Suprapubic skin (tissue), 4 donors: ENCODE data around the gene DCST1. TPM values are rescaled to one million over a fixed set of nuclear protein-coding genes. Genes with fewer than 3 reads are reported as not detected.
A peak's percentile ranks its signal among the peaks of the same experiment; 100 is the strongest.

Experiments used
- DNase-seq, 2 donors: peaks; one replicate each; pipeline ENCODE4 v3.0.0-alpha.2; 2019; ENCODE audit warnings: low spot score in 2 of 2
- H3K27ac ChIP-seq: fragments of 200-600 bp; sonication (generic); one replicate; pipeline ENCODE4 v1.5.1; 2019
- H3K27me3 ChIP-seq: fragments of 200-600 bp; sonication (generic); one replicate; pipeline ENCODE4 v1.5.1; 2019
- H3K36me3 ChIP-seq: fragments of 200-600 bp; sonication (generic); one replicate; pipeline ENCODE4 v1.5.1; 2019
- H3K4me1 ChIP-seq: fragments of 200-600 bp; sonication (generic); one replicate; pipeline ENCODE4 v1.5.1; 2019
- H3K4me3 ChIP-seq: fragments of 200-600 bp; sonication (generic); one replicate; pipeline ENCODE4 v1.5.1; 2019; ENCODE audit warnings: mild to moderate bottlenecking
- H3K9me3 ChIP-seq: fragments of 200-600 bp; sonication (generic); one replicate; pipeline ENCODE4 v1.5.1; 2019
- CTCF ChIP-seq, 2 donors: fragments of 200-600 bp in 1 of 2; fragments of 450-650 bp in 1 of 2; sonication (generic) in 1 of 2; IDR thresholded peaks; one replicate each; pipeline ENCODE4 v1.5.1; 2016 to 2019; ENCODE audit warnings: antibody characterized with exemption in 2 of 2, mild to moderate bottlenecking in 1 of 2, moderate library complexity in 1 of 2
- EP300 ChIP-seq: sonication (generic); formaldehyde crosslinking; IDR thresholded peaks from one replicate; pipeline ENCODE4 v1.6.1; 2017; ENCODE audit warnings: antibody characterized with exemption
- POLR2A ChIP-seq, 2 donors: fragments of 450-650 bp; IDR thresholded peaks; one replicate each; pipeline ENCODE4 v1.6.1; 2017; ENCODE audit warnings: antibody characterized with exemption in 2 of 2, mild to moderate bottlenecking in 2 of 2, moderate library complexity in 2 of 2
- POLR2AphosphoS5 ChIP-seq, 3 donors: sonication (generic); formaldehyde crosslinking; IDR thresholded peaks; one replicate each; pipeline ENCODE4 v1.6.1; 2017; ENCODE audit warnings: antibody characterized with exemption in 3 of 3
- WGBS: methylation state at CpG from one replicate; pipeline ENCODE4 v1.1.5; 2018; 5-methylcytosine and 5-hydroxymethylcytosine counted together
- total RNA-seq, 4 donors: library from RNA; depleted of rRNA; stranded (reverse); fragments of >200 nt; gene quantifications; one replicate each; pipeline ENCODE4 v1.1.0, GENCODE V29; 2016

DCST1 gene
- total RNA-seq, 4 donors from 2014 or later, result 0.55 to 8.2 (median 2.8) TPM

GRCh38 chr1:155083865-155084721, 50.5 kb downstream of the DCST1 start:
- 17% methylated on average over 17 of the region's 21 CpGs for WGBS
- Histone ChIP-seq H3K27me3 (peaks cover 53% of the 10 kb centered on the region), H3K4me1 (peaks cover 72% of the 10 kb centered on the region), H3K27ac (peak overlapping the region; percentile 86), H3K36me3 (no peaks in the 10 kb centered on the region), H3K4me3 (peak overlapping the region; percentile 61), H3K9me3 (no peaks in the 10 kb centered on the region)
- peak in 1 of 2 donors; percentile 89 for DNase-seq
- TF ChIP-seq CTCF (IDR thresholded peaks at IDR 0.05), result peak in 1 of 2 donors; percentile 0
- TF ChIP-seq POLR2AphosphoS5 (IDR thresholded peaks at IDR 0.05), result peak in 1 of 3 donors; percentile 6
- TF ChIP-seq EP300, result no peak
- no peak for TF ChIP-seq POLR2A (IDR thresholded peaks at IDR 0.05)

GRCh38 chr1:155084722-155085503, 51.3 kb downstream of the DCST1 start:
- Histone ChIP-seq H3K9me3 (no peaks in the 10 kb centered on the region), H3K4me3 (peak overlapping the region; percentile 61), H3K27ac (peak overlapping the region; percentile 86), H3K4me1 (peaks cover 63% of the 10 kb centered on the region), H3K36me3 (no peaks in the 10 kb centered on the region), H3K27me3 (peaks cover 45% of the 10 kb centered on the region)
- DNase-seq, result peak; percentile 97 to 98
- under 1% methylated on average over 35 of the region's 67 CpGs for WGBS
- peak; percentile 94 to 98 for TF ChIP-seq CTCF (IDR thresholded peaks at IDR 0.05)
- no peak for TF ChIP-seq POLR2A (IDR thresholded peaks at IDR 0.05)
- TF ChIP-seq EP300, result no peak
- peak in 2 of 3 donors; percentile 16 to 33 for TF ChIP-seq POLR2AphosphoS5 (IDR thresholded peaks at IDR 0.05)

- Histone ChIP-seq H3K27ac (peak overlapping the region; percentile 86), H3K36me3 (no peaks in the 10 kb centered on the region), H3K27me3 (peaks cover 38% of the 10 kb centered on the region), H3K4me3 (peak overlapping the region; percentile 61), H3K9me3 (no peaks in the 10 kb centered on the region), H3K4me1 (peaks cover 56% of the 10 kb centered on the region)
- peak in 1 of 2 donors; percentile 89 for DNase-seq
- 3% methylated on average over 25 of the region's 32 CpGs for WGBS
- TF ChIP-seq CTCF (IDR thresholded peaks at IDR 0.05), result no peak
- no peak for TF ChIP-seq POLR2A (IDR thresholded peaks at IDR 0.05)
- TF ChIP-seq EP300, result no peak
- TF ChIP-seq POLR2AphosphoS5 (IDR thresholded peaks at IDR 0.05), result no peak
Observed at GRCh38 chr1:155085504-155086127, 52.0 kb downstream of the DCST1 start.

- no peak for TF ChIP-seq POLR2AphosphoS5 (IDR thresholded peaks at IDR 0.05)
- TF ChIP-seq CTCF (IDR thresholded peaks at IDR 0.05), result peak; percentile 94 to 100
- TF ChIP-seq EP300, result no peak
- TF ChIP-seq POLR2A (IDR thresholded peaks at IDR 0.05), result no peak
- Histone ChIP-seq H3K36me3 (no peaks in the 10 kb centered on the region), H3K4me1 (peaks cover 53% of the 10 kb centered on the region), H3K9me3 (no peaks in the 10 kb centered on the region), H3K4me3 (peak overlapping the region; percentile 61), H3K27ac (peak overlapping the region; percentile 86), H3K27me3 (peaks cover 31% of the 10 kb centered on the region)
- 0% methylated on average over 1 of the region's 24 CpGs for WGBS
- peak in 1 of 2 donors; percentile 89 for DNase-seq
Observed at GRCh38 chr1:155086128-155086741, 52.6 kb downstream of the DCST1 start.
